GM11168 (cell line): ENCODE results near the gene RGL3.
"Not testable (repeated sequence)": the region's sequence is repeated elsewhere in the genome, so short reads cannot be mapped to it uniquely, and the experiment has no call there.

Experiments used
- in situ Hi-C: fragments of 300-500 bp; cut with MboI; formaldehyde crosslinking; loops from one replicate; pipeline ENCODE4 v1.12.0; 2022; ENCODE audit warnings: low sequenced_read_pairs; ENCODE audit not compliant: unreplicated experiment

The RGL3 gene

DNA sequence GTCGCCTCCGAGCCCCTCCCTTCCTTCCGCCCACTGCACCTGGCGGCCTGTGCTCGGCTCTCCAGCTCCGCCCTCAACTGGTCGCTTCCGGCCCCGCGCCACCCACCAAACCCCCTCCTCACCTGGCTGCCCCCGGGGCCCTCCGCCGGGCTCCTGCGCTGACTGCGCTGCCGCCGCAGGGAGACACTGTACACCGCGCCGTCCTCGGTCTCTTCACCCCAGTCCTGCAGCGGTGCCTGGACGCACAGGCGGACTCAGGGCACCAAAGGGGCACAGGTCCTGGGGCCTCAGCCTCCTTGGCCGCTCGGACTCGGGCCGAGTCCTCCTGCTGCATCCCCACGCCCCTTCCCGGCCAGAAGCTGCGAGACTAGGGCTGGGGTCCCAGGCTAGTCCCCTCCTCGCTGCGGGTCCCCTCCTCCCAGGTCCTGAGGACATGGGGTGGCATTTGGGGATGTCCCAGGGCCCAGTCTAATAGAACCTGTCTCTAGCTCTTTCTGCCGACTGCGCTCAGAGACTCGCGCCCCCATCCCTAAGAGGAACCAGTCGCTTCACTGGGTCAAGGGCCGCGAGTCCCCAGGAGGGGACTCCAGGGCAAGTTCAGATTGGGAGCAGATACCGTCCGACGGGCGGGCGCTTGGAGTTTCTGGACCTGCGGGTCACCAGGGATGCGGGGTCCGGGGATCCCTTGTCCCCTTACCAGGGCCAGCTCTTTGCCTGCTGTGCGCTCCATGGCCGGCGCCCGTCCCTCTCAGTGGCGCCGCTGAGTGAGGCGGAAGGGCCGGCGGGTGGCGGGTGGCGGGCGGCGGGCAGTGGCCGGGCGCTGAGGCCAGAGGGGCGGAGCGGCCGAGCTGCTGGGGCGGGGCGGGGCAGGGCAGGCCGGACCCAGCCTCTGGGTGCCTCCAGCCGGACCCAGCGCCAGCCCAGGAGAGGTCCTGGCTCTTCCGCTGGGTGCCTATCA is at the start of gene RGL3:
TSS of gene RGL3 (minus strand) at position 766 of the 958 bp plus-strand sequence. CDS start at position 730, 36 bp downstream.
- in situ Hi-C loops = no loop called here

DNA sequence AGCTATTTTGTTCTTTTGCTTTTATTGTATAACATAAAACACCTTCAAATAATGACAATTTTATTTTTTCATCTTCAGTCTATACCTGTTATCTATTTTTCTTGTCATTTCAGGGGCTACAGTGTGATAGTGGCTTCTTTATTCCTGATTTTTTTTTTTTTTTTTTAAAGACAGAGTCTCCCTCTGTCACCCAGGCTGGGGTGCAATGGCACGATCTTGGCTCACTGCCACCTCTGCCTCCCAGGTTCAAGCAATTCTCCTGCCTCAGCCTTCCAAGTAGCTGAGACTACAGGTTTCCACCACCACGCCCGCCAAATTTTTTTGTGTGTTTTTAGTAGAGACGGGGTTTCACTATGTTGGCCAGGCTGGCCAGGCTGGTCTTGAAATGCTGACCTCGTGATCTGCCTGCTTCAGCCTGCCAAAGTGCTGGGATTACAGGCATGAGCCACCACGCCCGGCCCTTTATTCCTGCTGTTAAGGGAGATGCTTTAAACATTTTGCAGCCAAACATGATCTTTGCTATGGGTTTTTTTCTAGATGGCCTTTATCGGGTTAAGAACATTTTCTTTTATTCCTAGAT is 49.2 kb upstream of the RGL3 start:
- in situ Hi-C loops = not testable (repeated sequence)

DNA sequence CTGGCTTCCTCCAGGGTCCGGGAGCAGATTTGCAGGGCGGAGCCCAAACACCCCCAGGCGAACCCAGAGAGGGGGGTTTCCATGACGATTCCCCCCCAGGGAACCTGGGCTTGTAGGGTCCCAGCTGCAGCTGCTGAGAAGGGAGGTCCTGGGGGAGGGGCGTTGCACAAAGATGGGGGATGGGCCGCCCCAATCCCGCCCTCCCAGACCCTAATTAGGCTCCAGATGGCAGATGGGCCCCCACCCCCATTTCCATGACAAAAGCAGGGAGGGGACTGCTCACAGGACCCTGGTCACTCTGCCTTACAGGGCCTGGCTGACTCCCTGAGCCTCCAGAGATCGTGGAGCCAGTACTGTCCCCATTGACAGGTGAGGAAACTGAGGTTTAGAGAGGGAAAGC is 46.5 kb upstream of the RGL3 start:
- in situ Hi-C loops = no loop called here

DNA sequence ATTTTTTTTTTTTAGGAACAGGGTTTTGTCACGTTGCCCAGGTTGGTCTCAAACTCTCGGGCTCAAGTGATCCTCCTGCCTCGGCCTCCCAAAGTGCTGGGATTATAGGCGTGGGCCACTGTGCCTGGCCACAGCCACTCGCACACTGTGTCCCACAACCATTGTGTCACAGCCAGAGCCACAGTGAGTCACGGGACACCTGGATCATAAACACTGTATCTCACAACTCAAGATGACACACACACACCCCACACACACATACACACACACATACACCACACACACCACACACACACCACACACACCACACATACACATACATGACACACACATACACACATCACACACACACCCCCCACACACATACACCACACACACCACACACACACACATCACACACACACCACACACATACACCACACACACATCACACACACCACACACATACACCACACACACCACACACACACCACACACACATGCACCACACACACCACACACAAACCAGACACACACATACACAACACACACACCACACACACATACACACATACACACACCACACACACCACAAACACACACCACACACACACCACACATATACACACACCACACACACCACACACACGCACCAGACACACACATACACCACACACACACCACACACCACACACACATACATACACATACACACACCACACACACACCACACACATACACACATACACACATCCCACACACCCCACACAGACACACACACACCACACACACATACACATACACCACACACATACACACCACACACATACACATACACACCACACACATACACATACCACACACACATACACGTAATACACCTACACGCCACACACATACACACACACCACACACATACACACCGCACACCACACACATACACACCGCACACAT is 45.5 kb upstream of the RGL3 start:
- in situ Hi-C loops = no loop called here

GRCh38 chr19:11463391-11463790 is 44.3 kb upstream of the RGL3 start:
- in situ Hi-C loops = no loop called here

- in situ Hi-C loops = no loop called here
Measured at GRCh38 chr19:11461453-11461852, 42.3 kb upstream of the RGL3 start.

DNA sequence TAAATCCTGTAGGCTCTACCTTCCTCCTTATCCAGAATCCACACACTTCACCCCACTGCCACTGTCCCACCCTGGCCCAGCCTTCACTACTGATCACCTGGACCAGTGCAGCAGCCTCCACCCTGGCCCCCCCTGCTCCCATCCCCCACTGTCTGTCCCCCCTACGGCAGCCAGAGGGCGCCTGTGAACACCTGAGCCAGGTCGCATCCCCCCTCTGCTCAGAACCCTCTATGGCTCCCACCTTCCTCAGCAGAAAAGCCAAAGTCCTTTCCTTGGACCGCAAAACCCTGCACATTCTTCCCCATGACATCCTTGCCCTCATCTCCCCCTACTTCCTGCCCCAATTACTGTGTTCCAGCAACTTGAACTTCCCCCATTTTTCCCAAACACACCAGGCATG is 41.1 kb upstream of the RGL3 start:
- in situ Hi-C loops = no loop called here

DNA sequence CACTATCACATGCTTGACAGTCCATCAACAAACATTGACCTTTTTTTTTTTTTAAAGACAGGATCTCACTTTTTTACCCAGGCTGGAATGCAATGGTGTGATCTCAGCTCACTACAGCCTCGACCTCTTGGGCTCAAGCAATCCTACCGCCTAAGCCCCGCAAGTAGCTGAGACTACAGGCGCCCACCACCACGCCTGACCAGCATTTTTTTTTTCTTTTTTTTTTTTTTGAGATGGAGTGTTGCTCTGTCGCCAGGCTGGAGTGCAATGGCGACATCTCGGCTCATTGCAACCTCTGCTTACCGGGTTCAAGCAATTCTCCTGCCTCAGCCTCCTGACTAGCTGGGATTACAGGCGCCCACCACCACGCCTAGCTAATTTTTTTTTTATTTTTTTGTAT is 39.8 kb upstream of the RGL3 start:
- in situ Hi-C loops = not testable (repeated sequence)

DNA sequence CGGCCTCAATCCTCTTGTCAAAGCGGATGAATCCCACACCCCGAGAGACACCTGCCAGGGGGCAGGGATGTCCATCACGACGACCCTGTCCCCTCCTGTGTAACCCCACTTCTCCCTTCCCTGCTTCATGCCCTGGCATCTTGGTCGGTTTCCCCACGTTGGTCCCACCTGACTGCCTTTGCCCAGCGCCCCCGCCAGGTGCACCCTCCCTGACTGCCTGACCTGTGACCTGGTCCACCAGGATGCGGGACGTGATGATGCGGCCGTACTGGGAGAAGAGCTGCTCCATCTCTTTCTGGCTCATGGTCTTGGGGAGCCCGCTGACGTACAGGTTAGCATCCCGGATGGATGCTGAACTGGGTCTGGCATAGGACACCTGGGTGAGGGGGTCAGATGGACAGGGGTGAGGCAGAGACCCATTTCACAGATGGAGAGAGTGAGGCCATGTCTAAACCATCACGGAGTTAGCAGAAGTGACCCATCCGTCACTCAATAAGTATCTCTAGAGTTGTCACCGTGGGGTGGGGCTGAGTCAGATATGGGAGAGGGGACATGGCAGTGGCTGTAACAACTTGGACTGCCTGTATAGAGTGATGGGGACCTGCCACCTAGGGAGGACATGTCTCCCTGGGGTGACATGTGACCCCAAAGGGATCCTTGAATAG is 39.3 kb upstream of the RGL3 start:
- in situ Hi-C loops = no loop called here

DNA sequence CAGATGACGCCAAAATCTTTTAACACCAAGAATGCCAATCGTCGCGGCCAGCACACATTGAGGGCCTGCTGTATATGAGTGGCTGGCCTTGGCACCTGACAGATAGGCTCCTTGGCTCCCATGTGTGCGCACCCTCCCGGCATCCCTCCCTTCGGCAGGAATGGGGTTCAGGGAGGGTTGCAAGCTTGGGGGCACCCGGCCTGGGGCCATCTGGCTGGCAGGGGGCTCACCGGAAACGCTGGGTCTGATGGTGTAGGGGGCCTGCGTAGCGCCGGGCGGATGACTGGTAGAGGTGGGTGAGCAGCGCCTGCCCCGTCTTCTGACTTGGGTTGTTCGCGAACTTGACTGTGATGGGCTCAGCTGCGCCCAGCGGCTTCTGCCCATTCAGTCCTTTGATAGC is 38.7 kb upstream of the RGL3 start:
- in situ Hi-C loops = no loop called here

DNA sequence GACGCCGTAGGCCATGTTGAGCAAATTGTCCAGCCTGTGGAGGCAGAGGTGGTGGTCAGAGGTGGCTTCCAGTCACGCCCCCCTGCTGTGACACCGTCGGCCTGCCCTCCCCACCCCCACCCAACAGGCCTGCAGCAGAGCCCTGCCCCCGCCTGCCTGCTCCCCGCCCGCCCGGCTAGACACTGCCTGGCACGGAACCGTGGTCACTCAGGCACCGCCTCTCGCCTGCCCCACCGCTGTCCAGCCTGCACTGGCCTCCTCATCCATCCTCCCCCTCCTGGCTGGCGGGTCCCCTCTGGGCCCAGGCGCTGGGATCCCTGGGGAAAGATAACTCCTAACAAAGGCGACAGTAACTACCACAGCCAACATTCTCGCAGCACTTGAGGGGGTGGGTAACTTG is 38.0 kb upstream of the RGL3 start:
- in situ Hi-C loops = no loop called here

GRCh38 chr19:11456659-11457058 is 37.5 kb upstream of the RGL3 start:
- in situ Hi-C loops = no loop called here

DNA sequence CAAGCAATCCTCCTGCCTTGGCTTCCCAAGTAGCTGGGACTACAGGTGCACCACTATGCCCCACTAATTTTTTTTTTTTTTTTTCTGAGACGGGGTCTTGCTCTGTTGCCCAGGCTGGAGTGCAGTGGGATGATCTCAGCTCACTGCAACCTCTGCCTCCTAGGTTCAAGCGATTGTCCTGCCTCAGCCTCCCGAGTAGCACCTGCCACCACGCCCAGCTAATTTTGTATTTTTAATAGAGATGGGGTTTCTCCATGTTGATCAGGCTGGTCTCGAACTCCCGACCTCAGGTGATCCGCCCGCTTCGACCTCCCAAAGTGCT is 36.1 kb upstream of the RGL3 start:
- in situ Hi-C loops = not testable (repeated sequence)

DNA sequence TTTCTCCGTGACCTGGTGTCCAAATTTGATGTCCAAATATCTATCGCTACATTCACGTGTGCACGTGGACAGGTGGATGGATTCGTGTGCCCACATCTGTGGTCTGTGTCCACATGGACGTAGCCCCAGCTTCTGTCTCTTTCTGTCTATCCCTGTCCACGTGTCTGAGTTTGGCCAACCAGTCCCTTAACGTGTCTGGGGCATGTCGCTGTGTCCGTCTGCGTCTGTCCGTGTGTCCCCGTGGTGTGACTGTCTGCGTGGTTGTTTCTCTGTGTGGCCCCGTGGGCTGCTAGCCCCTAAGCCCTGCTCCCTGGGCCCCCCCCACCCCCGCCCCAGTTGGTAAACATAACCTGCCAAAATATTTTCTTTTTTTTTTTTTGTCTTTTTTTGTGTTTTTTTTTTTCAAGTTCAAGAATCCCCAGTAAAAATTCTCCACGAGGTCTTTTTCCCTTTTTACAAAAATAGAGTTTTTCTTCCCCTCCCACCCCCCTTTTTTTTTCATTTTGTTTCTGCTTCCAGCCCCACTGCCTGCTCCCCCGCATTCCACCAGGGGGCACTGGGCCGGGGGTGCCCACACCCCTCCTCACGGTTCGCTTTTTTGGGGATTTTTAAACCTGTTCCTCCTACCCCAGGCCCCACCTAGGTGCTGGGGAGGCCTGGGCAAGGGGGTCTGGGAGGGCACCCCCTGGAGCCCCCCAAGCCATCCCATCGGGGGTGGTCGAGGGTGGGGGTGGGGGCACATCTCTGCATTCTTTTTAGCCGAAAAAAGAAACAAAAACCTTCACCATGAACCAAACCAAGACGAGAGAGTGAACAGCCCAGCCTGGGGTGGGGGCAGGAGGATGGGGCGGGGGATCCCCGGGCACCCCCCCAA is 34.6 kb upstream of the RGL3 start:
- in situ Hi-C loops = no loop called here

DNA sequence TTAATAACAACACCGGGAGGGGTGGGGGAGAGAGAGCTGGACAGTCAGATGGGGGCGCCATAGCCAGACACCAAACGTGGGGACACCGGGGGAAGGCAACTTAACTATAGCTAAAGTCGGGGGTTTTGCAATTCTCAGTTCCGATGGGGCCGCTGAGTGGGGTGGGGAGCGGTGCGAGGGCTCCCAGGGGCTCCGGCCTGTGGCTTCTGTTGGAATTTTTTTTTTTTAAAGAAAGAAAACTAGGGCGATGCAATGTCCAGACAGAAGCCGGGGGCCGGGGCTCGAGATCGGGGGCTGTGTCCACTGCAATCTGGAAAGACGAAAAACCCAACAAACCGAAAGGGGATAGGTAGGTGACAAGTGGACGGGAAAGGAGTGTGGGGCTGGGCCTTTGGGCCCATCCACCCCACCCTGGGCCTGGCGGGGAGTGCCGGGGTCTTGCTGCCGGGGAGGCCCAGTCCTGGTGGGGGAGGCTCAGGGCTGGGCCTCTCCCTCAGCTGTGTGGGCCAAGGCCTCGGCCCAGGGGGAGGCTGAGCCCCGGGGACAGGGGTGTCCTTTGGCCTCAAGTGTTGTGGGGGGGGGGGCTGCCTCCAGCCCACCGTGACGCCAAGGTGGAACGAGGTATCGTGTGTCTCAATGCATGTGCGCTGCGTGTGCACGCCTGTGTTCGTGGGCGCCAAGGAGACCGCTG is 33.7 kb upstream of the RGL3 start:
- in situ Hi-C loops = no loop called here

GRCh38 chr19:11451871-11452619 is 32.9 kb upstream of the RGL3 start:
- in situ Hi-C loops = no loop called here

DNA sequence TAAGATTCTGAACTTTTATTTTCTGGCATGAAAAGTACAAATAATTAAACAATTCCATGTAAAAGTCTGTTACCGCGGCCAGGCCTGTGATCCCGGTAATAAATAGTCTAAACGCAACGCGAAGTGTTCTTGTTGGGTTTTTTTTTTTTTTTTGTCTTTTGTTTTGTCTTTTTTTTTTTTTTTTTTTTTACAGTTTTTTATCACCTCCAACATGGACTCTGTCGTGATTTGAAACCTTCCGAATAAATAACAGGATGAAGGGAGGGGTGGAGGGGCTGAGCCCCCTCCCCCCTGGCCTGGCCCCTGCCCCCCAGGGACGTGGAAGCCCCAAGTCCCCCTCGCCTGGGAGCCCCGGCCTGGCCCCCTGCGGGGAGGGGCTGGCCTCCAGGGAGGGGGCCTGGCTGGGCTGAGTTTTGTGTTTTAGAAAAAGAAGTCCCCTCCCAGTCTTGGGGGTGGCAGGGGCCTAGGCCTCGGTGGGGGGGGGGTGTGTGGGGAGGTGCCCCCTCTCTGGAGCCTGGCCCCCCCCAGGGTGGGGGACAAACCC is 32.3 kb upstream of the RGL3 start:
- in situ Hi-C loops = no loop called here
